ENCODE data around the gene CCDC127. TPM values are rescaled to one million over a fixed set of nuclear protein-coding genes. Genes with fewer than 3 reads are reported as not detected.

Gene CCDC127
- total and polyA plus RNA-seq, 4 donors, result 1.1 to 2.6 (median 2.1) TPM

DNA sequence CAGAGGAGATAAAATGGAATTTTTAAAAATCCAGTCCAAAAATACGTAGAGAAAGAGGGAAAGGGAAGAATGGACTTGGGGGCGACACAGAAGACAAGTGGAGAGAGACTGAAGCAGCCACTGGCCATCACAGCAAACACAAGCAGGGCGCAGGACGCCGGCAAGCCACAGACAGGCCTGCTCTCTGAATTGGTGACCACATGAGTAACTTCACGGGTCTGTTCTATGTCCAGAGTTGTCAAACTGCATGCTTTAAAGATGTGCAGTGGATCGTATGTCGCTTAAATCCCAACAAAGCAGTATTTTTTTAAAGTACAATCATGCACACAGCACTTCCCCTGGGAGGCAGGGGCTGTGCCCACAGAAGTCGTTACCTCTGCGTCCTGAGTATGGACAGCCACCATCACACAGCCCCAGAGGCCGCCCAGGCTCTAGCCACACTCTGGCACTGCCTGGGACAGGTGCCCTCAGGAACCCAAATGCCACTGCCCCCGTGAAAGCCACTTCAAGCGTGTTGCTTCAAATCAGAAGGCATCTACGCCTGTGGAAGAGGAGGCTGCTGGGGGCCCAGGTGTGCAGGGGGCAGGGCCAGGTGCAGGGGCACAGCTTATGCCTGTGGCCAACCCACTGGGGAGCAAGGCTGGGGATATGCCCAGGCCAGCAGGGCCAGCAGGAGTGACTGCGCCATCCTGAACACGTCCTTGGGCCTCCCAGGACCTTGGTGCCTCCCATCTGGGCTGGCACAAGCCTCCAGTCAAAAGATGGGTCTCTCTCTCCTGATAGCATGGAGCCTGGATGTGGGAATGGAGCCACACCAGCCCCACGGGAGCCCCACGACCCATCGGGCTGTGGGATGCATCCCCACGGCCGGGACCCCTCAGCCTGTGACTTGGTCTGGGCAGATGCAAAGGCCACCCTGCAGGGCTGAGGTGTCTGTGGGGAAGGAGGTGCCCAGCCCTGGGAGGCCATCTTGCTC lies 32.6 kb downstream of the CCDC127 start:
- WGBS, result 85% methylated on average over 21 of the region's 21 CpGs
- Histone ChIP-seq H3K9me3 (ENCODE audit: control insufficient read depth in 4 of 4, low read length in 3 of 4) (no peaks in the 10 kb centered on the region), H3K27ac (ENCODE audit: low read depth in 1 of 2, low read length in 2 of 2) (no peak overlapping the region), H3K4me1 (ENCODE audit: control insufficient read depth in 4 of 4, insufficient read depth in 4 of 4, low read length in 3 of 4) (peaks cover 0 to 7% (median 3%) of the 10 kb centered on the region in 4 donors), H3K4me3 (ENCODE audit: low read depth in 1 of 3, low read length in 3 of 3) (no peak overlapping the region), H3K27me3 (ENCODE audit: control insufficient read depth in 4 of 4, insufficient read depth in 4 of 4, low read length in 3 of 4) (no peaks in the 10 kb centered on the region), H3K36me3 (ENCODE audit: control insufficient read depth in 4 of 4, insufficient read depth in 3 of 4, low read depth in 1 of 4, low read length in 3 of 4) (no peaks in the 10 kb centered on the region), H3K9ac (ENCODE audit: low read depth in 1 of 2, low read length in 2 of 2) (no peak overlapping the region)
- DNase-seq (ENCODE audit: low spot score), result no peak
- no peak for TF ChIP-seq YY1 (IDR thresholded peaks at IDR 0.05)
- TF ChIP-seq EGR1 (IDR thresholded peaks at IDR 0.05; ENCODE audit: low read depth in 2 of 2), result no peak
- no peak for TF ChIP-seq GABPA (IDR thresholded peaks at IDR 0.05 in 1 of 2, conservative IDR thresholded peaks at IDR 0.05 in 1 of 2)
- TF ChIP-seq NR2F2 (IDR thresholded peaks at IDR 0.05), result no peak
- TF ChIP-seq TAF1 (conservative IDR thresholded peaks at IDR 0.05), result no peak
- TF ChIP-seq FOXA2 (IDR thresholded peaks at IDR 0.05), result no peak
- no peak for TF ChIP-seq REST (IDR thresholded peaks at IDR 0.05)
- no peak for TF ChIP-seq HNF4G (IDR thresholded peaks at IDR 0.05)
- no peak for TF ChIP-seq RXRA (IDR thresholded peaks at IDR 0.05)
- TF ChIP-seq SP1 (IDR thresholded peaks at IDR 0.05), result no peak
- no peak for TF ChIP-seq RAD21 (IDR thresholded peaks at IDR 0.05)
- TF ChIP-seq JUND (IDR thresholded peaks at IDR 0.05), result no peak
- no peak for TF ChIP-seq HNF4A (conservative IDR thresholded peaks at IDR 0.05)
- TF ChIP-seq, protein P1, sequence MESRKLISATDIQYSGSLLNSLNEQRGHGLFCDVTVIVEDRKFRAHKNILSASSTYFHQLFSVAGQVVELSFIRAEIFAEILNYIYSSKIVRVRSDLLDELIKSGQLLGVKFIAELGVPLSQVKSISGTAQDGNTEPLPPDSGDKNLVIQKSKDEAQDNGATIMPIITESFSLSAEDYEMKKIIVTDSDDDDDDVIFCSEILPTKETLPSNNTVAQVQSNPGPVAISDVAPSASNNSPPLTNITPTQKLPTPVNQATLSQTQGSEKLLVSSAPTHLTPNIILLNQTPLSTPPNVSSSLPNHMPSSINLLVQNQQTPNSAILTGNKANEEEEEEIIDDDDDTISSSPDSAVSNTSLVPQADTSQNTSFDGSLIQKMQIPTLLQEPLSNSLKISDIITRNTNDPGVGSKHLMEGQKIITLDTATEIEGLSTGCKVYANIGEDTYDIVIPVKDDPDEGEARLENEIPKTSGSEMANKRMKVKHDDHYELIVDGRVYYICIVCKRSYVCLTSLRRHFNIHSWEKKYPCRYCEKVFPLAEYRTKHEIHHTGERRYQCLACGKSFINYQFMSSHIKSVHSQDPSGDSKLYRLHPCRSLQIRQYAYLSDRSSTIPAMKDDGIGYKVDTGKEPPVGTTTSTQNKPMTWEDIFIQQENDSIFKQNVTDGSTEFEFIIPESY (IDR thresholded peaks at IDR 0.05), result no peak
- TF ChIP-seq, protein P2, sequence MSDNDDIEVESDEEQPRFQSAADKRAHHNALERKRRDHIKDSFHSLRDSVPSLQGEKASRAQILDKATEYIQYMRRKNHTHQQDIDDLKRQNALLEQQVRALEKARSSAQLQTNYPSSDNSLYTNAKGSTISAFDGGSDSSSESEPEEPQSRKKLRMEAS (IDR thresholded peaks at IDR 0.05), result no peak
- TF ChIP-seq, protein P3, sequence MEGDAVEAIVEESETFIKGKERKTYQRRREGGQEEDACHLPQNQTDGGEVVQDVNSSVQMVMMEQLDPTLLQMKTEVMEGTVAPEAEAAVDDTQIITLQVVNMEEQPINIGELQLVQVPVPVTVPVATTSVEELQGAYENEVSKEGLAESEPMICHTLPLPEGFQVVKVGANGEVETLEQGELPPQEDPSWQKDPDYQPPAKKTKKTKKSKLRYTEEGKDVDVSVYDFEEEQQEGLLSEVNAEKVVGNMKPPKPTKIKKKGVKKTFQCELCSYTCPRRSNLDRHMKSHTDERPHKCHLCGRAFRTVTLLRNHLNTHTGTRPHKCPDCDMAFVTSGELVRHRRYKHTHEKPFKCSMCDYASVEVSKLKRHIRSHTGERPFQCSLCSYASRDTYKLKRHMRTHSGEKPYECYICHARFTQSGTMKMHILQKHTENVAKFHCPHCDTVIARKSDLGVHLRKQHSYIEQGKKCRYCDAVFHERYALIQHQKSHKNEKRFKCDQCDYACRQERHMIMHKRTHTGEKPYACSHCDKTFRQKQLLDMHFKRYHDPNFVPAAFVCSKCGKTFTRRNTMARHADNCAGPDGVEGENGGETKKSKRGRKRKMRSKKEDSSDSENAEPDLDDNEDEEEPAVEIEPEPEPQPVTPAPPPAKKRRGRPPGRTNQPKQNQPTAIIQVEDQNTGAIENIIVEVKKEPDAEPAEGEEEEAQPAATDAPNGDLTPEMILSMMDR (IDR thresholded peaks at IDR 0.05; ENCODE audit: low read depth, low read length, missing input control), result no peak
- no peak for TF ChIP-seq FOXA1 (IDR thresholded peaks at IDR 0.05)
- no peak for TF ChIP-seq ATF3 (IDR thresholded peaks at IDR 0.05)
